Measurements from ENCODE around the gene GAREM1. TPM values are rescaled to one million over a fixed set of nuclear protein-coding genes. Genes with fewer than 3 reads are reported as not detected.

The GAREM1 gene
- total and polyA plus RNA-seq, 2 of the 8 experiments (the other 6 are each of a cell fraction or from before 2014, with no cell fraction given), result 3.6 to 9.2 TPM

DNA sequence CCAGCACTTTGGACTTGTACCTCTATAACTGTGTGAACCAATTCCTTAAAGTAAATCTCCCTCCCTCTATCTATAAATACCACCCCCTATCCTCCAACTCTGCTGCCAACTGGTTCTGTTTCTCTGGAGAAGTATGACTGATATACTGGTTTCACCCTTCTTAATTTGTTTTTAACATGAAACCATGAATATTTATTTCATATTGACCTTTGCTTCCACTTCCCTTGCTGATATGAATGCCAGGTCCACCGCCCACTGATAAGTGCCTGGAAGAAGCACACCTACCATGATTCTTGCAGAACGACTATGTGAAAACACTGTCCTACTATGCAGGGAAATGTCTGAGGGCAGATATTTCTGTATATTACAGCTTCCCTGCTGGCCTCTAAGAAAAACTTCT is 131.6 kb downstream of the GAREM1 start:
- Histone ChIP-seq H4K91ac (replicated peaks; ENCODE audit: insufficient read length, low read length) (no peak overlapping the region), H3K9me3 (ENCODE audit: insufficient read depth in 2 of 2, low read depth in 1 of 2, low read length in 1 of 2) (no peaks in the 10 kb centered on the region), H3K9ac (replicated peaks in 1 of 4; ENCODE audit: extremely low read depth in 1 of 4, low read depth in 3 of 4, low read length in 3 of 4) (no peak overlapping the region), H3K4me2 (ENCODE audit: insufficient read depth in 1 of 2, low read depth in 2 of 2, low read length in 2 of 2) (no peak overlapping the region), H2BK12ac (ENCODE audit: low read depth, low read length) (no peak overlapping the region), H2BK20ac (ENCODE audit: low read length) (no peak overlapping the region), H3K4ac (replicated peaks; ENCODE audit: insufficient read length, low read depth, low read length) (no peak overlapping the region), H2AFZ (ENCODE audit: low read length) (no peak overlapping the region), H3K14ac (ENCODE audit: insufficient read length) (no peak overlapping the region), H3K23me2 (ENCODE audit: low read depth, low read length) (no peaks in the 10 kb centered on the region), H3K79me1 (ENCODE audit: low read depth, low read length) (no peaks in the 10 kb centered on the region), H3K79me2 (ENCODE audit: control insufficient read depth in 1 of 2, insufficient read depth in 2 of 2, low read length in 2 of 2) (no peaks in the 10 kb centered on the region), H3K36me3 (ENCODE audit: control insufficient read depth in 2 of 4, insufficient read depth in 4 of 4, low read length in 3 of 4) (no peaks in the 10 kb centered on the region), H3K56ac (replicated peaks; ENCODE audit: insufficient read length, low read depth, low read length) (no peak overlapping the region), H2AK5ac (ENCODE audit: low read depth, low read length) (no peak overlapping the region), H3K4me1 (replicated peaks in 1 of 4; ENCODE audit: control insufficient read depth in 3 of 4, insufficient read depth in 4 of 4, low read length in 3 of 4) (no peaks in the 10 kb centered on the region), H3K27ac (ENCODE audit: low read depth, low read length) (no peak overlapping the region), H4K5ac (ENCODE audit: insufficient read length, low read depth, low read length) (no peak overlapping the region), H2BK5ac (ENCODE audit: low read depth, low read length) (no peak overlapping the region), H3K27me3 (replicated peaks in 1 of 4; ENCODE audit: control insufficient read depth in 3 of 4, extremely low read depth in 1 of 4, insufficient read depth in 3 of 4, low read length in 3 of 4) (no peaks in the 10 kb centered on the region), H3K4me3 (ENCODE audit: extremely low read depth in 1 of 4, insufficient read depth in 2 of 4, low read depth in 3 of 4, low read length in 4 of 4) (no peak overlapping the region), H2BK120ac (replicated peaks; ENCODE audit: low read depth, low read length) (no peak overlapping the region), H4K20me1 (replicated peaks in 1 of 2; ENCODE audit: control insufficient read depth in 1 of 2, insufficient read depth in 2 of 2, low read length in 2 of 2) (no peaks in the 10 kb centered on the region), H4K8ac (ENCODE audit: extremely low read depth, insufficient read depth, low read length) (no peak overlapping the region), H2BK15ac (ENCODE audit: low read length) (no peak overlapping the region), H3K23ac (ENCODE audit: insufficient read length) (no peak overlapping the region), H3K18ac (ENCODE audit: extremely low read depth, low read length) (no peak overlapping the region)
- ChIA-PET CTCF (ENCODE audit: partially characterized antibody) (interaction anchor here (2.1 to 2.6 kb wide), 2 partner anchors 19 to 50 kb away, joined by 8 to 9 read pairs; no protein-coding TSS in a partner anchor), POLR2A (ENCODE audit: partially characterized antibody) (no interaction called here)
- 95% methylated on average over 2 of the region's 2 CpGs; no CpG with 5 or more reads in 1 of the 2 experiments for WGBS, 2 experiments (ENCODE audit: extremely low coverage in 1 of 2, insufficient coverage in 1 of 2, insufficient read length in 1 of 2, insufficient replicate concordance in 2 of 2, low coverage in 1 of 2, low lambda C conversion rate in 2 of 2, missing lambda C conversion rate in 1 of 2)
- TF ChIP-seq CHD2 (IDR thresholded peaks at IDR 0.05; ENCODE audit: low read length), result no peak
- no peak for TF ChIP-seq RFX5 (IDR thresholded peaks at IDR 0.05; ENCODE audit: borderline replicate concordance, low read depth, low read length)
- no peak for TF ChIP-seq POLR2A (IDR thresholded peaks at IDR 0.05; ENCODE audit: control extremely low read depth in 1 of 2, low read depth in 2 of 2, low read length in 2 of 2)
- no peak for TF ChIP-seq HDAC2 (IDR thresholded peaks at IDR 0.05; ENCODE audit: borderline replicate concordance in 1 of 2, low read depth in 2 of 2, low read length in 2 of 2)
- no peak for TF ChIP-seq CBX5 (IDR thresholded peaks at IDR 0.05; ENCODE audit: low read depth, low read length)
- TF ChIP-seq, protein P1, sequence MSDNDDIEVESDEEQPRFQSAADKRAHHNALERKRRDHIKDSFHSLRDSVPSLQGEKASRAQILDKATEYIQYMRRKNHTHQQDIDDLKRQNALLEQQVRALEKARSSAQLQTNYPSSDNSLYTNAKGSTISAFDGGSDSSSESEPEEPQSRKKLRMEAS (IDR thresholded peaks at IDR 0.05), result no peak
- no peak for TF ChIP-seq EP300 (IDR thresholded peaks at IDR 0.05; ENCODE audit: borderline replicate concordance in 1 of 2, low read depth in 2 of 2, low read length in 2 of 2)
- no peak for TF ChIP-seq SIX5 (IDR thresholded peaks at IDR 0.05; ENCODE audit: low read depth, low read length)
- no peak for TF ChIP-seq NANOG (IDR thresholded peaks at IDR 0.05; ENCODE audit: insufficient read depth, low read depth, low read length, poor library complexity, severe bottlenecking)
- DNase-seq (ENCODE audit: low read depth in 1 of 2, low spot score in 2 of 2) (no peak), FAIRE-seq (no peak)

Data from H1 (cell line).